Mucosa of stomach (tissue), 1 donor: Measurements from ENCODE around the gene STOML1.

Experiments used
- H3K27me3 ChIP-seq: one replicate; pipeline ENCODE4 v1.7.0; 2013; ENCODE audit warnings: mild to moderate bottlenecking, low read length; ENCODE audit not compliant: control insufficient read depth, insufficient read depth
- H3K36me3 ChIP-seq: one replicate; pipeline ENCODE4 v1.7.0; 2013; ENCODE audit warnings: low read length; ENCODE audit not compliant: control insufficient read depth, insufficient read depth
- H3K4me1 ChIP-seq: one replicate; pipeline ENCODE4 v1.7.0; 2013; ENCODE audit warnings: mild to moderate bottlenecking, low read length; ENCODE audit not compliant: control insufficient read depth, insufficient read depth
- H3K4me3 ChIP-seq: one replicate; pipeline ENCODE4 v1.7.0; 2013; ENCODE audit warnings: low read length
- H3K9ac ChIP-seq: one replicate; pipeline ENCODE4 v1.7.0; 2013; ENCODE audit warnings: mild to moderate bottlenecking, low read length, moderate library complexity
- H3K9me3 ChIP-seq: one replicate; pipeline ENCODE4 v1.7.0; 2013; ENCODE audit warnings: mild to moderate bottlenecking, low read length, moderate library complexity; ENCODE audit not compliant: control insufficient read depth
- donor health status: Pancreatic carcinoma.

STOML1 gene, protein sequence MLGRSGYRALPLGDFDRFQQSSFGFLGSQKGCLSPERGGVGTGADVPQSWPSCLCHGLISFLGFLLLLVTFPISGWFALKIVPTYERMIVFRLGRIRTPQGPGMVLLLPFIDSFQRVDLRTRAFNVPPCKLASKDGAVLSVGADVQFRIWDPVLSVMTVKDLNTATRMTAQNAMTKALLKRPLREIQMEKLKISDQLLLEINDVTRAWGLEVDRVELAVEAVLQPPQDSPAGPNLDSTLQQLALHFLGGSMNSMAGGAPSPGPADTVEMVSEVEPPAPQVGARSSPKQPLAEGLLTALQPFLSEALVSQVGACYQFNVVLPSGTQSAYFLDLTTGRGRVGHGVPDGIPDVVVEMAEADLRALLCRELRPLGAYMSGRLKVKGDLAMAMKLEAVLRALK

DNA sequence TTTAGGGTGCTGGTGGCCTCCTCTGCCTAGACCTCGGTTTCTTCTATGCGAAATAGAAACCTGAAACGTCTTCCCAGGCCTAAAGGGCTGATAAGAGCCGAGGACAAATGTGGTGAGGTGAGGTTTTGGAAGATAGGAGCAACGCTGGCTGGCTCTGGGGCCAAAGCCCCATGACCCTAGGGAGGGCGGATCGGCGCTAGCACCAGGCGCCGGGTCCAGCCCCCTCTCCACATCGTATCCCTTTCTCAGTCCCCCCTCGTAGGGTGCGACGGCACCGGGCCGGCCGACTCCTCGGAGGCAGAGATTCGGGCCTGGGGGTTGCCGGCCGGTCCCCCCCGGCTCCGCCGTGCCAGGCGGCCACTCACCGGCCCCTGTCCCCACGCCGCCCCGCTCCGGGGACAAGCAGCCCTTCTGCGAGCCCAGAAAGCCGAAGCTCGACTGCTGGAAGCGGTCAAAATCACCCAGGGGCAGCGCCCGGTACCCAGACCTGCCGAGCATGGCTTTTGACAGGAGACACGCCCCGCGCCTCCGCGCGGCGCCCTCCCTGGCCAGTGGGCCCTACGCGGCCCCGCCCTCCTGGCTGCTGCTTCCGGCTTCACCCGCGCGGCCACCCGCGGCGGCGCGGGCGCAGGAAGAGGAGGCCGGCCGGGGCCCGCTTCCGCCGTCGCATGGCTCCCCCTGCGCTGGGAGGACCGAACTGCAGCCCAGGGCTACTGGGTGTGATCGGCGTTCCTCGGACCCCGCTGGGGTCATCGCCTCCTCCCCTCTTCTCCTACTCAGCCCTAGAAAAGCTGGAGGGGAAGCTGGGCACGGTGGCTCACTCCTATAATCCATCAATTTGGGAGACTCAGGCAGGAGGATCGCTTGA is at the start of gene STOML1:
Gene STOML1, minus strand, starts transcription at position 570 of the 868 bp plus-strand sequence. Its CDS starts 72 bp downstream, at position 498.
- peaks cover 74% of the 10 kb centered on the region for H3K4me1 ChIP-seq
- H3K9me3 ChIP-seq, result no peaks in the 10 kb centered on the region
- peak within 1 kb of the TSS; percentile 82 for H3K9ac ChIP-seq
- no peaks in the 10 kb centered on the region for H3K36me3 ChIP-seq
- no peaks in the 10 kb centered on the region for H3K27me3 ChIP-seq
- H3K4me3 ChIP-seq, result peak within 1 kb of the TSS; percentile 62

DNA sequence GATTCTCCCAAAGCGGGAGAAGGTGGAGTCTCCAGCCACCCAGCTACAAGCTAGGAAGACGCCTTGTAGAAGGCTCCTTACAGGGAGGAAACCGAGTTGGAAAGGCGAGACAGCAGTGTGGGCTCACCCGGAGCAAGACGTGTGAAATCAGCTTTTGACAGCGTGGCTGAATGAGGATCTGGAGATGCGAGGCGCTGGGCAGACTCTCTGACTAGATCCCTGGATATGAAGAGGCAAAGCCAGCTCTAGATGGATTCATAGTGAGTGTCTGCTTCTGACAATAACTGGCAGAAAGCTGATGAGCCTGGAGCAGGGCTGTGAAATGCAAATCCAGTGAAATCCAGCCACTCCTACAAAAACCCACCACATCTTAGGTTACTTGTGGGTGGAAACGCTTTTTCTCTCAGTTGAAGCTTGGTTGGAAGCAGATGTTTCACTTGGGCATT is 49.2 kb upstream of the STOML1 start:
- no peak overlapping the region for H3K4me3 ChIP-seq
- no peaks in the 10 kb centered on the region for H3K36me3 ChIP-seq
- H3K9me3 ChIP-seq, result no peaks in the 10 kb centered on the region
- H3K9ac ChIP-seq, result no peak overlapping the region
- H3K4me1 ChIP-seq, result peaks cover 16% of the 10 kb centered on the region
- no peaks in the 10 kb centered on the region for H3K27me3 ChIP-seq

DNA sequence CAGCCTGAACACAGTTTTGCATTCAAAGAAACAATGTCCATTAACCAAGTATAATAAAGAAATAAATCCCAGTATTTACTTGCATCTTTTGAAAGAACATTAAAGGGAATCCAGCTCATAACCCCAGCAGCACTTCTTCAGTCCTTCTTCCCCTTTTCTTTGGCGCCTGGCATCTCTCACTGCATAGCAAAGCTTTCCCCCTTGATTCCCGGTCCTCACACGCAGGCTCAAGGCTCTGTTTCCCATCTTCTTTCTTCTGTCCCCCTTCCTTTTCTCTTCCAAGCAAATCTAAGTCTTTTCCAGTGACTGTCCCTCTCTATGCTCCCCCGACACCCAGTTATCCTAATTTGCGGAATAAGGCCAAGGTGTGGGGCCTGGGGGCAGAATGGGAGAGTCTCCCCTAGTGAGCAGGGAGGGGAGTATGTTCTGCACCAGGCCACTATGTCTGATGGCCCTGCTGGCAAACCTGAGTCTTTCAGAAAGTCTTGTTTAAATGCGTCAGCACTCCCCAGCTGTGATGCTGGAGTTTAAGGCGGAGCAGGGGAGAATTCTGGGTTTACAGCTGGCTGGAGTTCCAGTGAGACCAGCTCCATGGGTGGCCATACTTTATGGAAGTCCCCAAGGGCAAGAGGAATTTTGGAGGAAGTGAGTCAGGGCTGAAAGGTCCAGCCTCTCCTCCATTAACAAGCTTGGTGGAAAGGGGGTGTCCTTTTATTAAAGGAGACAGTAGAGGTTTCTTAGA is 48.2 kb upstream of the STOML1 start:
- Histone ChIP-seq H3K4me3 (no peak overlapping the region), H3K36me3 (no peaks in the 10 kb centered on the region), H3K27me3 (no peaks in the 10 kb centered on the region), H3K4me1 (peaks cover 16% of the 10 kb centered on the region), H3K9me3 (no peaks in the 10 kb centered on the region), H3K9ac (no peak overlapping the region)

DNA sequence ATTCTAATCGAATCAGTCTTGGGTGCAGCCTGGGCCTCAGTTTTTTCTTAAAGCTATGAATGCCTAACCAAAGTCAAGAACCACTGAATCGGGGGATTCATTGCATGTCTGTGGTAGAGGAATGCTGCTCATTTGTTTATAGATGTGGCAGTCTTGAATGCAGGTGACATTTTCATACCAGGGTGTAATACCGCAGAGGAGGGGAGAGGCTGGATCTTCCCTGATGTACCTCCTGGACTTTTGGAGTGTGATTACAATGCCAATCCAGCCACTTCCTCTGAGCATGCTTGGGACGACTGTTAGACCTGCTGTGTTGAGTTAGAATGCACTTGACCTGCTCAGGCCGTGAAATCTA is 47.5 kb upstream of the STOML1 start:
- Histone ChIP-seq H3K4me3 (no peak overlapping the region), H3K36me3 (no peaks in the 10 kb centered on the region), H3K4me1 (peaks cover 16% of the 10 kb centered on the region), H3K9ac (no peak overlapping the region), H3K27me3 (no peaks in the 10 kb centered on the region), H3K9me3 (no peaks in the 10 kb centered on the region)

DNA sequence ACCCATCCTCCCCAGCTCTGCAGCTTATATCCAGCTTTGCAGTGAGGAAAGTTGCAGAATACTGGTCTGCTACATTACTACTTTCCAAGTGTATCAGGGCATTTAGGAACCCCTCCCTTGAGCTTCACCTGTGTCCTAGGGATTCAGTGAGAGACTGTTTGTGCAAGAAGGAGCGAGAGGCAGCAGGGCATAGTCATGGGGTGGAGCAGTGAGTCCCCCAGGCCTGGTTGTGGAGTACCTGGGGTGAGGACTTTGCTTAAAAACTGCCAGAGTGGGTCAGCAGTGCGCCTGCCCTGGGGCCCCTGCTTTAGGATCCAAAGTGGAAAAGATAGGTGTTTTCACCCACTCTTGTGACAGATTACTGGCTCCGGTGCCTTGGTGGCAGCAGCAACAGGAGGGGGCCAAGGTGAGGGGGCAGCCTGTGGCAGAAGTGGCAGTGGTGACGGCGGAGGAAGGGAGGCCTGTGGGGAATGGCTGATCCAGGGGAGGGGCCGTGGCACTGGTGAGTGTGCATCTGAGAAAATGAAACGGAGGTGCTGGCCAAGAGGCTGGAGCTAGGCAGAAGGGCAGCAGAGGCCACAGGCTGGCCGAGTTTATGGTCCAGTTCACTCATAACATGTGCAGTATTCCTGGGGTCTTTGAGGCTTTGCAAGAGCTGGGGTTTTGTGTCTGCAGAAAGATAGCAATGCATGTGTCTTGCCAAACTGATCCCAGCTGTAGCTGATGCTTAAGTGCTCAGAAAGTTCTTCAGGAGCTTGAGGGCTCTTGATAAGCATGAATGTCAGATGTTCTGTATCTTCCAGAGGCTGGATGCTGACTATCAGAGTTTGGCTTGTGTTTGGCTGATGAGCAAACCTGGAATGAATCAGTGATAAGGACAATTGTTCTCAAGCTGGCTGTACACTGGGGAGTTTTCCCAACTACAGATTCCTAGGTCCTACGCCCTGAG is 46.9 kb upstream of the STOML1 start:
- Histone ChIP-seq H3K4me1 (peaks cover 16% of the 10 kb centered on the region), H3K4me3 (no peak overlapping the region), H3K27me3 (no peaks in the 10 kb centered on the region), H3K9ac (no peak overlapping the region), H3K36me3 (peaks cover 5% of the 10 kb centered on the region), H3K9me3 (no peaks in the 10 kb centered on the region)

DNA sequence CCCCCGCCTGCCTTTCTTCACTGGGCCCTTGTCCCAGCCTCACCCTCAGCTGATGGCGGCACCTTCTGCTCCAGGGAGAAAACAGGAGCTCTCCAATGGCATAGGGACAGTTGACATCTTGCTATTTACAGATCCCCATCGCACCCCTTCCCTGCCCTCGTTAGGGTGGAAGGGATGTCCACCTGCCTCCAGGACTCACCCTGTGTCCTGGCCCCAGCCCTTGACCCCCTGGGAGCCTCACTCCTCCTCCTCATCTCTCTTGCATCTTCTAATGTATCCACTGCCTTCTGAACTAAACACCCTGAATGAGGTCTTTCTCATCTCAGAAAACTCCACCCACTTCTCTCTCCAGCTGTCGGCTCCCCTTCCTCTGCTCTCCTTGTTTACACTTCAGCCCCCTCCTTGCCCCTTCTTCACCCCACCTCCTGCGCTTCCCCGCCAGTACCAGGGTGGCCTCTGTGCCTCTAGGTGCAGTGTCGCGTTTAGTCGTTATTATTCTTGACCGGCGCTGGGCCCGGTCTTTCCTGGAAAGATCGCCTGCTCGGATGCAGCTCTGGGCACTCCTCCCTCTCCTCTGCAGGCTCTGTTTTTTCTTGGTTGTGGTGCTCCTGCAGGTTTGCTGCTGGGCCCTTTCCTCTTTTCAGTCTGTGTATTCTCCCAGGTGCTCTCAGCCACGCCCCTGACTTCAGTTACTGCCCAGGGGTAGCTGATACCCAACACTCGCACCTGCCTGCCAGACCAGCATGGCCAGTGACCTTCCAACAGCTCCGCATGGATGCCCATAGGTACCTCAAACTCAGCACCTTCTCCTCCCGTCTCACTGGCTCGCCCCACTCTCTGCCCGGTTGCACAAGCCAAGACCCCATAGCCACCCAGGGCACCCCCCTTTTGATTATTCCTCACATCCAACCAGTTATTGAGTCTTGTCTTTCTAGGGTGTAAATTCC is 45.3 kb upstream of the STOML1 start:
- Histone ChIP-seq H3K9ac (no peak overlapping the region), H3K36me3 (peaks cover 17% of the 10 kb centered on the region), H3K4me1 (peaks cover 16% of the 10 kb centered on the region), H3K27me3 (no peaks in the 10 kb centered on the region), H3K4me3 (no peak overlapping the region), H3K9me3 (no peaks in the 10 kb centered on the region)

DNA sequence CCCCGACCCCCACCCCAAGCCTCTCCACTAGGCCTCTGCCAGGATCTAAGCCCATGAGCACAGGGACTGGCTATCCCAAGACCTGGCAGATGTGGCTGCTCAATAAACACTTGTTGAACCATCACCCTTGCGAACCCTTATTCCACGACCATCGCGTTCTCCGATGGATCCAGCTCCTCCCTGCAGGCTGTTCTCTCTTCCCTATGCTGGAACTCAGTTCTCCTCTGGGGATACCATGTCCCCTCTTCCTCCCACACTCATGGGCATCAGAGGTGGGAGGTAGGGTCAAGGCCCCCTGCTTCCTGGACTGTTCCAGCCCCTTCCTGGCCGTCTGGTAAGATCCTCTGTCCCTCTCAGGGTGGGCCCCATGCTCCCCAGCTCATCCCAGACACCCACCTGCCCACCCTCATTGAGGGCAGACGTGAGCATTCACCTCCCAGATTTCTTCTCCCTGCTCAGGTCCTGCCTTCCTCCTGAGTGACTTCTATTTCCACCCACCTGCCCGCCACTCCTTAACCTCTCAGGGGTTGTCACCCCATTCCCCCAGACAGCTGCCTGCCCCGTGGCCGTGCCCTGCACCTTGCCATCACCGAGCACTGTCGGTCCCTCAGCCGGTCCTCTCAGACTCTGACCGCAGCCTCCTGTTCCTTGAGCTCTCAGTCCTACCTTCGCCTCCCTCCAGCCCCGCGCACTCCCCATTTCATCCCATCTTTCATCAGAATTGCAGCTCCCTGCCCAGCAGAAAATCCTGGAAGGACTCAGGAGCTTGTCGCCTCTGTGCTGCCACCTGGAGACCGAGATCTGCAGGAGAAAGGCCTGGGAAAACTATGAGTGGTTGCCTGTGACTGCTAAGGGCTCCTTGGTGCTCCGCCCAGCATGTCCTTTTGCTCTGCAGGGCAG is 44.4 kb upstream of the STOML1 start:
- no peaks in the 10 kb centered on the region for H3K27me3 ChIP-seq
- no peak overlapping the region for H3K4me3 ChIP-seq
- H3K36me3 ChIP-seq, result peaks cover 17% of the 10 kb centered on the region
- peaks cover 16% of the 10 kb centered on the region for H3K4me1 ChIP-seq
- H3K9ac ChIP-seq, result no peak overlapping the region
- no peaks in the 10 kb centered on the region for H3K9me3 ChIP-seq

DNA sequence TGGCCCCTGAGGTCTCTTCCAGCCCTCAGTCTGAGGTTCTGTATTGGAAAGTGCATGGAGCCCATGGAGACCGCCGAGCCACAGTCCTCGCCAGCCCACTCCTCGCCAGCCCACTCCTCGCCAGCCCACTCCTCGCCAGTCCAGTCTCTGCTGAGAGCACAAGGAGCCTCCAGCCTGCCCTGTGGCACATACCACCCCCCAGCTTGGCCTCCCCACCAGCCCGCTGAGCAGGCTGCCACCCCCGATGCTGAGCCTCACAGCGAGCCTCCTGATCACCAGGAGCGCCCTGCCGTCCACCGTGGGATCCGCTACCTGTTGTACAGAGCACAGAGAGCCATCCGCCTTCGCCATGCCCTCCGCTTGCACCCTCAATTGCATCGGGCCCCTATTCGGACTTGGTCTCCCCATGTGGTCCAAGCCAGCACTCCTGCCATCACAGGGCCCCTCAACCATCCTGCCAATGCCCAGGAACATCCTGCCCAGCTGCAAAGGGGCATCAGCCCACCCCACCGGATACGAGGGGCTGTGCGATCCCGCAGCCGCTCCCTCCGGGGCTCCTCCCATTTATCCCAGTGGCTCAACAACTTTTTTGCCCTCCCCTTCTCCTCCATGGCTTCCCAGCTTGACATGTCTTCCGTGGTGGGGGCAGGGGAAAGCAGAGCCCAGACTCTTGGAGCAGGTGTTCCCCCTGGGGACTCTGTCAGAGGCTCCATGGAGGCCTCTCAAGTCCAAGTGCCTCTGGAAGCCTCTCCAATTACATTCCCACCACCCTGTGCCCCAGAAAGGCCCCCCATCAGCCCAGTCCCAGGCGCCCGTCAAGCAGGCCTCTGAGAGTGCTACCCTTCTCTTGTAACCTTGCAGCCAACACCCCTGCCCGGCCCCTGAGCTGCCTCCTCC is 43.3 kb upstream of the STOML1 start:
- no peak overlapping the region for H3K4me3 ChIP-seq
- H3K4me1 ChIP-seq, result peaks cover 16% of the 10 kb centered on the region
- no peaks in the 10 kb centered on the region for H3K9me3 ChIP-seq
- peaks cover 17% of the 10 kb centered on the region for H3K36me3 ChIP-seq
- no peaks in the 10 kb centered on the region for H3K27me3 ChIP-seq
- H3K9ac ChIP-seq, result no peak overlapping the region

DNA sequence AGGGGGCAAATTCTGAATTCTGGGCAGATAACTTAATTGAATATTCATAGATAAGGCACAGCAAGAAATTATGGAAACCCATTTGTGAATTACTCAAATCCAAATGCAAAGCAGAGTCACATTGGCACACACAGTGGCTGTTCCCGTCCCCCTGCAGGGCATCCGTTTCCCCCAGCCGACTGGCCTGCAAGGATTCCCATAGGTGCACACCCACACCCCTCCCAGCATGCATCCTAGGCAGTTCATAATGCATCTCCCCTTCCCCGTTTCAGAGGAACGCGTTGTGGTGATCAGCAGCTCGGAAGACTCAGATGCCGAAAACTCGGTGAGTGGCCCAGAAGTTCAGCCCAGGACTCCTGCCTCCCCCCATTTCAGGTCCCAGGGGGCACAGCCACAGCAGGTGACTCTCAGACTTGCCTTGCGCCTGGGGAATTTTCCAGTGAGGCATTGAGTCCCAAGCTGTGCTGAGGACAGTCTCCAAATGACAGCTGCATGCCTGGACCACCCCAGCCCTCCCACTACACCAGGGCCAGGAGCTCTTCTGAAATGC is 42.2 kb upstream of the STOML1 start:
- H3K4me1 ChIP-seq, result peaks cover 6% of the 10 kb centered on the region
- no peak overlapping the region for H3K4me3 ChIP-seq
- no peaks in the 10 kb centered on the region for H3K27me3 ChIP-seq
- H3K9me3 ChIP-seq, result no peaks in the 10 kb centered on the region
- H3K9ac ChIP-seq, result no peak overlapping the region
- peaks cover 17% of the 10 kb centered on the region for H3K36me3 ChIP-seq
